ENCODE results near the gene PCP4L1.

DNA sequence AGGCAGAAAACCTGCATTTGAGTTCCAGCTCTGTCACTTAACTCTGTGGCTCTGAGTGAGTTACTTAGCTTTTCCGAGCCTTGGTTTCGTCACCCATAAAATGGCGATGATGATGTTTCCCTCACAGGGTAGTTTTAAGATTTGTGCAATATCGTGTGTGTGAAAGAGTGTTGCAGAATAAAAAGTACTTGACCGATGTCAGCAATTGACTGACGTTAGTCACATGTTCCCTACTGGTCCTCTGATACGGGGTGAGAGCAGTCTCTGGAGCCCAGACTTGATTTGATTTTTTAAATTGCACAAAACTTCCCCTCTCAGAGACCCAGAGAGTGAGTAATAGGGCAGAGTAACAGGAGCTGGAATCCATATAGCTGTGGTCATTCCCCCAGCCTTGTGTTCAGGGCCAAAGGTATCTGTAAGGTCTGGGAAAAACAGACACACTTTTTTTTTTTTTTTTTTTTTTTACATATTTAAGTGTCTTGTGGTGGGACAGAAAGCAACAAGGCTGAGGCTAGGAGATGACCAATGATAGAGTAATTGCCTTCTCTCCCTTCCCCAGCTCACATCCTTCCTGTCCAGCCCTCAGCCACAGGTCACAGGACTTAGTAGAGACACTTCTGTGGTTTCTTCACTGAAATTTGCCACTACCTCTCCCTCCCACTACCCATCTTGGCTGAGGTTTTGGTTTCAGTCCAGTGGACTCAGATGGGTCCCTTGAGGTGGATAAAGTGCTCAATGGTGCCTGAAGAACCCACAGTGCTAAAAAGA, 41.4 kb upstream of the PCP4L1 start:
- no peak for TF ChIP-seq POLR2A (IDR thresholded peaks at IDR 0.05; ENCODE audit: low read depth, low read length)
- TF ChIP-seq TAF1 (IDR thresholded peaks at IDR 0.05; ENCODE audit: low read depth, low read length): no peak

All from GM12891 (cell line).